PC-3 (cell line): ENCODE measurements around the gene ST6GALNAC5.

Experiments used
- CTCF ChIP-seq: fragments of 300-600 bp; sonication (generic); conservative IDR thresholded peaks from 2 replicates; pipeline ENCODE4 v1.5.1; 2017; ENCODE audit warnings: antibody characterized with exemption, low read depth, mild to moderate bottlenecking, low read length
- EZH2phosphoT487 ChIP-seq: fragments of 300-600 bp; sonication (generic); IDR thresholded peaks from 2 replicates; pipeline ENCODE4 v1.6.1; 2018; ENCODE audit warnings: mild to moderate bottlenecking, antibody characterized with exemption, low read length, borderline replicate concordance

- TF ChIP-seq CTCF, result no peak
- TF ChIP-seq EZH2phosphoT487, result no peak
These were observed 82.2 kb downstream of the ST6GALNAC5 start for GRCh38 chr1:76949503-76949902.
